ENCODE measurements around the gene APBA2. TPM values are rescaled to one million over a fixed set of nuclear protein-coding genes. Genes with fewer than 3 reads are reported as not detected.

APBA2 gene
- total and polyA plus RNA-seq, 2 of the 13 experiments (the other 11 are each of a cell fraction or from before 2014, with no cell fraction given) = 0.62 to 2.3 TPM

- Histone ChIP-seq H3K9me3 (ENCODE audit: low read length) (no peaks in the 10 kb centered on the region), H3K4me3 (replicated peaks in 1 of 3; ENCODE audit: insufficient read depth in 1 of 3, low read depth in 2 of 3, low read length in 3 of 3) (no peak overlapping the region), H3K36me3 (replicated peaks in 1 of 2; ENCODE audit: control insufficient read depth in 1 of 2, insufficient read depth in 2 of 2, low read length in 2 of 2) (no peaks in the 10 kb centered on the region), H3K27ac (ENCODE audit: extremely low read length, insufficient read depth, low read length) (no peak overlapping the region), H3K4me2 (ENCODE audit: low read depth, low read length) (no peak overlapping the region), H3K27me3 (ENCODE audit: control insufficient read depth in 1 of 2, insufficient read depth in 2 of 2, low read length in 2 of 2) (peaks cover 0 to 33% of the 10 kb centered on the region in 2 experiments; a peak in 3 of 5 replicates), H4K20me1 (ENCODE audit: insufficient read depth, low read length) (no peaks in the 10 kb centered on the region), H3K79me2 (ENCODE audit: insufficient read depth, low read length) (no peaks in the 10 kb centered on the region), H3K9ac (ENCODE audit: insufficient read depth, low read depth, low read length) (no peak overlapping the region), H2AFZ (ENCODE audit: low read length) (no peak overlapping the region), H3K4me1 (ENCODE audit: insufficient read depth, low read length) (peaks cover 5% of the 10 kb centered on the region; the same call in 1 of the 2 replicates)
- TF ChIP-seq ZNF343 (CRISPR knock-in tag; IDR thresholded peaks at IDR 0.05) = no peak
- TF ChIP-seq CREB1 (IDR thresholded peaks at IDR 0.05) = 0 out of 2 replicates have a peak, but pooled peaks have one; percentile 34
- no peak for TF ChIP-seq CREB1 (CRISPR knock-in tag; IDR thresholded peaks at IDR 0.05)
- WGBS (ENCODE audit: low lambda C conversion rate) = 16% methylated on average over 8 of the region's 8 CpGs
- ChIA-PET POLR2A (no interaction called here), CTCF (ENCODE audit: low intra/inter-chr PET ratio, low total read pairs) (no interaction called here)
- ATAC-seq (no peak), FAIRE-seq (no peak), DNase-seq (ENCODE audit: low spot score) (no peak)
- intact Hi-C loops (cut with micrococcal nuclease; ENCODE audit: unreplicated experiment) (no loop called here), in situ Hi-C loops (cut with HindIII; ENCODE audit: extremely low pct_ligation_motif_present, low pct_unique_long_range_greater_than_20kb) (no loop called here)
- no TSS peak for BruUV-seq (replicated peaks)
Observed at GRCh38 chr15:29142129-29142747, 256.5 kb downstream of the APBA2 start.

GRCh38 chr15:29143293-29143692 lies 257.5 kb downstream of the APBA2 start:
- no peak for FAIRE-seq
- Histone ChIP-seq H2AFZ (ENCODE audit: low read length) (no peak overlapping the region), H3K9me3 (ENCODE audit: low read length) (no peaks in the 10 kb centered on the region), H3K27me3 (ENCODE audit: control insufficient read depth in 1 of 2, insufficient read depth in 2 of 2, low read length in 2 of 2) (peaks cover 0 to 33% of the 10 kb centered on the region in 2 experiments; a peak in 3 of 5 replicates), H3K9ac (ENCODE audit: insufficient read depth, low read depth, low read length) (no peak overlapping the region), H3K27ac (ENCODE audit: extremely low read length, insufficient read depth, low read length) (no peak overlapping the region), H3K79me2 (ENCODE audit: insufficient read depth, low read length) (no peaks in the 10 kb centered on the region), H3K4me2 (ENCODE audit: low read depth, low read length) (no peak overlapping the region), H3K4me3 (replicated peaks in 1 of 3; ENCODE audit: insufficient read depth in 1 of 3, low read depth in 2 of 3, low read length in 3 of 3) (no peak overlapping the region), H3K4me1 (ENCODE audit: insufficient read depth, low read length) (peaks cover 5% of the 10 kb centered on the region; the same call in 1 of the 2 replicates), H3K36me3 (replicated peaks in 1 of 2; ENCODE audit: control insufficient read depth in 1 of 2, insufficient read depth in 2 of 2, low read length in 2 of 2) (no peaks in the 10 kb centered on the region), H4K20me1 (ENCODE audit: insufficient read depth, low read length) (no peaks in the 10 kb centered on the region)
- POLR2A ChIA-PET = no interaction called here
- no peak for ATAC-seq
- in situ Hi-C loops (cut with HindIII; ENCODE audit: extremely low pct_ligation_motif_present, low pct_unique_long_range_greater_than_20kb) = no loop called here
- 0% methylated on average over 3 of the region's 5 CpGs for WGBS (ENCODE audit: low lambda C conversion rate)
- no peak for DNase-seq (ENCODE audit: low spot score)
- intact Hi-C loops (cut with micrococcal nuclease; ENCODE audit: unreplicated experiment) = no loop called here
- TF ChIP-seq ZNF800 (CRISPR knock-in tag; IDR thresholded peaks at IDR 0.05) = no peak
- TF ChIP-seq TBL1XR1 (IDR thresholded peaks at IDR 0.05; ENCODE audit: borderline replicate concordance, low read length, partially characterized antibody) = no peak
- TF ChIP-seq SETDB1 (CRISPR knock-in tag; IDR thresholded peaks at IDR 0.05; ENCODE audit: borderline replicate concordance) = no peak
- no peak for TF ChIP-seq ZNF589 (CRISPR knock-in tag; conservative IDR thresholded peaks at IDR 0.05)
- TF ChIP-seq ZFX (CRISPR knock-in tag; IDR thresholded peaks at IDR 0.05; ENCODE audit: low read depth) = no peak
- TF ChIP-seq ZSCAN22 (CRISPR knock-in tag; IDR thresholded peaks at IDR 0.05) = no peak
- no peak for TF ChIP-seq ZNF597 (CRISPR knock-in tag; IDR thresholded peaks at IDR 0.05)
- TF ChIP-seq ZNF562 (CRISPR knock-in tag; IDR thresholded peaks at IDR 0.05; ENCODE audit: borderline replicate concordance) = no peak
- CTCF ChIA-PET (ENCODE audit: low intra/inter-chr PET ratio, low total read pairs) = no interaction called here
- BruUV-seq (replicated peaks) = no TSS peak

All from HepG2 (cell line).